Activated CD4-positive, CD25-positive, alpha-beta regulatory T cell (primary cell): Measurements from ENCODE around the gene MAK.
"Not testable (repeated sequence)": the region's sequence is repeated elsewhere in the genome, so short reads cannot be mapped to it uniquely, and the experiment has no call there.

ENCODE experiments used
- DNase-seq, 4 experiments: peaks; one replicate each; lab custom pipeline; 2025; lab: John Stamatoyannopoulos, UW

Gene MAK

GRCh38 chr6:10854922-10855632 lies 16.7 kb upstream of the MAK start:
- no peak for DNase-seq

- DNase-seq: not testable (repeated sequence)
These were observed 15.5 kb upstream of the MAK start for GRCh38 chr6:10853849-10854300.

GRCh38 chr6:10852361-10852960 lies 14.1 kb upstream of the MAK start:
- DNase-seq: no peak

- no peak for DNase-seq
These were observed 12.4 kb upstream of the MAK start for GRCh38 chr6:10850728-10851127.

- DNase-seq: no peak
These were observed 11.6 kb upstream of the MAK start for GRCh38 chr6:10849901-10850300.

GRCh38 chr6:10847684-10848083 lies 9.3 kb upstream of the MAK start:
- no peak for DNase-seq

- no peak for DNase-seq
These were observed 5.2 kb upstream of the MAK start for GRCh38 chr6:10843554-10843953.

GRCh38 chr6:10838794-10839333 lies 525 bp upstream of the MAK start:
- DNase-seq: no peak

- no peak for DNase-seq
These were observed 731 bp downstream of the MAK start for GRCh38 chr6:10837622-10837994.

- DNase-seq: no peak
These were observed 1.2 kb downstream of the MAK start for GRCh38 chr6:10837009-10837621.

- DNase-seq: no peak
These were observed 3.5 kb downstream of the MAK start for GRCh38 chr6:10834823-10835222.

- no peak for DNase-seq
These were observed 6.7 kb downstream of the MAK start for GRCh38 chr6:10831609-10832008.

- no peak for DNase-seq
These were observed 13.5 kb downstream of the MAK start for GRCh38 chr6:10824819-10825218.

GRCh38 chr6:10824297-10824696 lies 14.0 kb downstream of the MAK start:
- no peak for DNase-seq

- not testable (repeated sequence) for DNase-seq
These were observed 24.2 kb downstream of the MAK start for GRCh38 chr6:10814176-10814575.

- no peak for DNase-seq
These were observed 29.2 kb downstream of the MAK start for GRCh38 chr6:10809098-10809497.

- DNase-seq: no peak
These were observed 30.0 kb downstream of the MAK start for GRCh38 chr6:10808376-10808775.

- peak; percentile 1 to 37 (median 16) for DNase-seq
These were observed 37.0 kb downstream of the MAK start for GRCh38 chr6:10801224-10801848.

- no peak for DNase-seq
These were observed 37.5 kb downstream of the MAK start for GRCh38 chr6:10800810-10801209.

- no peak for DNase-seq
These were observed 44.1 kb downstream of the MAK start for GRCh38 chr6:10794239-10794638.

- DNase-seq: no peak
These were observed 44.6 kb downstream of the MAK start for GRCh38 chr6:10793695-10794094.

- no peak for DNase-seq
These were observed 45.3 kb downstream of the MAK start for GRCh38 chr6:10793035-10793434.

- no peak for DNase-seq
These were observed 46.2 kb downstream of the MAK start for GRCh38 chr6:10792101-10792500.
